ENCODE results near the gene DNAH14. TPM values are rescaled to one million over a fixed set of nuclear protein-coding genes. Genes with fewer than 3 reads are reported as not detected.

DNAH14 gene
- total and polyA plus RNA-seq, 2 donors from 2014 or later, result 6.6 to 25.1 TPM

- Histone ChIP-seq H3K27ac (ENCODE audit: low read depth in 2 of 2, low read length in 2 of 2) (no peak overlapping the region), H3K9ac (ENCODE audit: low read length in 3 of 3) (no peak overlapping the region), H3K4me3 (ENCODE audit: low read length in 3 of 3) (no peak overlapping the region), H3K27me3 (ENCODE audit: control insufficient read depth, insufficient read depth, low read length) (no peaks in the 10 kb centered on the region), H3K9me3 (ENCODE audit: control insufficient read depth in 2 of 3, insufficient read depth in 1 of 3, low read length in 3 of 3) (no peaks in the 10 kb centered on the region), H3K36me3 (ENCODE audit: control insufficient read depth in 2 of 3, insufficient read depth in 3 of 3, low read length in 3 of 3) (no peaks in the 10 kb centered on the region), H3K4me1 (ENCODE audit: control insufficient read depth in 2 of 3, insufficient read depth in 2 of 3, low read depth in 1 of 3, low read length in 3 of 3) (no peaks in the 10 kb centered on the region)
- no peak for DNase-seq
- intact Hi-C loops (cut with DNase I), result no loop called here
- TF ChIP-seq CTCF (IDR thresholded peaks at IDR 0.05; ENCODE audit: borderline replicate concordance, extremely low read depth, insufficient read depth), result no peak
- FAIRE-seq, result no peak
Observed at GRCh38 chr1:225044258-225044657, 114.8 kb downstream of the DNAH14 start.

GRCh38 chr1:225049594-225049993 lies 120.1 kb downstream of the DNAH14 start:
- H3K27ac ChIP-seq (ENCODE audit: low read depth in 2 of 2, low read length in 2 of 2), result no peak overlapping the region
- intact Hi-C loops (cut with DNase I), result no loop called here
- no peak overlapping the region for H3K9ac ChIP-seq (ENCODE audit: low read length in 3 of 3)
- no peak for TF ChIP-seq CTCF (IDR thresholded peaks at IDR 0.05; ENCODE audit: borderline replicate concordance, extremely low read depth, insufficient read depth)
- no peak for FAIRE-seq
- no peak for DNase-seq
- H3K4me3 ChIP-seq (ENCODE audit: low read length in 3 of 3), result no peak overlapping the region
- H3K4me1 ChIP-seq (ENCODE audit: control insufficient read depth in 2 of 3, insufficient read depth in 2 of 3, low read depth in 1 of 3, low read length in 3 of 3), result no peaks in the 10 kb centered on the region
- H3K9me3 ChIP-seq (ENCODE audit: control insufficient read depth in 2 of 3, insufficient read depth in 1 of 3, low read length in 3 of 3), result no peaks in the 10 kb centered on the region
- no peaks in the 10 kb centered on the region for H3K27me3 ChIP-seq (ENCODE audit: control insufficient read depth, insufficient read depth, low read length)
- H3K36me3 ChIP-seq (ENCODE audit: control insufficient read depth in 2 of 3, insufficient read depth in 3 of 3, low read length in 3 of 3), result no peaks in the 10 kb centered on the region

DNA sequence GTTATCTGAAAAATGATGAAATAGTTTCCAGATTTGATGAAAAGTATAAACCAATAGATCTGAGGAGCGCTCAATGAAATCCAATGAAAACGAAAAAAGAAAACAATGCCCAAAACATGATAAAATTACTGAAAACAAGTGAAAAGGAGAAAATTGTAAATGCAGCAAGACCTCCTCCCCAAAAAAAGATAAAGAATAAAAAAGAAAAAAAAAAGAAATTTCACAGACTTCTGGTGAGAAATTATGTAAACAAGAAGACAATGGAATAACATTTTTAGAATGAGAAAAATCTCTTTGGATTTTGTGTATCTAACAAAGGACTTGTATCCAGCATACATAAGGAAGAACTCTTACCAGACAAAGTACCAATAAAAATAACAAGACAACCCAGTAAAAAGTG lies 134.2 kb downstream of the DNAH14 start:
- no peak overlapping the region for H3K4me3 ChIP-seq (ENCODE audit: low read length in 3 of 3)
- H3K27ac ChIP-seq (ENCODE audit: low read depth in 2 of 2, low read length in 2 of 2), result no peak overlapping the region
- H3K9me3 ChIP-seq (ENCODE audit: control insufficient read depth in 2 of 3, insufficient read depth in 1 of 3, low read length in 3 of 3), result peaks cover 0 to 7% (median 0%) of the 10 kb centered on the region in 3 donors
- no peak overlapping the region for H3K9ac ChIP-seq (ENCODE audit: low read length in 3 of 3)
- no peak for DNase-seq
- FAIRE-seq, result no peak
- no peaks in the 10 kb centered on the region for H3K27me3 ChIP-seq (ENCODE audit: control insufficient read depth, insufficient read depth, low read length)
- no peaks in the 10 kb centered on the region for H3K36me3 ChIP-seq (ENCODE audit: control insufficient read depth in 2 of 3, insufficient read depth in 3 of 3, low read length in 3 of 3)
- no peaks in the 10 kb centered on the region for H3K4me1 ChIP-seq (ENCODE audit: control insufficient read depth in 2 of 3, insufficient read depth in 2 of 3, low read depth in 1 of 3, low read length in 3 of 3)
- TF ChIP-seq CTCF (IDR thresholded peaks at IDR 0.05; ENCODE audit: borderline replicate concordance, extremely low read depth, insufficient read depth), result no peak
- intact Hi-C loops (cut with DNase I), result no loop called here

DNA sequence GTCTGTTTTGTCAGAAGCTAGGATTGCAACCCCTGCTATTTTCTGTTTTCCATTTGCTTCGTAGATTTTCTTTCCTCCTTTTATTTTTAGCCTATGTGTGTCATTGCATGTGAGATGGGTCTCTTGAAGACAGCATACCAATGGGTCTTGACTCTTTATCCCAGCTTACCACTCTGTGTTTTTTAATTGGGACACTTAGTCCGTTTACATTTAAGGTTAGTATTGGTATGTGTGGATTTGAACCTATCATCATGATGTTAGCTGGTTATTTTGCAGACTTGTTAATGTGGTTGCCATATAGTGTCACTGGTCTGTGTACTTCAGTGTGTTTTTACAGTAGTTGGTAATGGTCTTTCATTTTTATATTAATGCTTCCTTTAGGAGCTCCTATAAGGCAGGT lies 141.5 kb downstream of the DNAH14 start:
- H3K9ac ChIP-seq (ENCODE audit: low read length in 3 of 3), result no peak overlapping the region
- no peak for TF ChIP-seq CTCF (IDR thresholded peaks at IDR 0.05; ENCODE audit: borderline replicate concordance, extremely low read depth, insufficient read depth)
- no peak overlapping the region for H3K4me3 ChIP-seq (ENCODE audit: low read length in 3 of 3)
- DNase-seq, result no peak
- H3K27ac ChIP-seq (ENCODE audit: low read depth in 2 of 2, low read length in 2 of 2), result no peak overlapping the region
- no peaks in the 10 kb centered on the region for H3K36me3 ChIP-seq (ENCODE audit: control insufficient read depth in 2 of 3, insufficient read depth in 3 of 3, low read length in 3 of 3)
- peaks cover 0 to 11% (median 4%) of the 10 kb centered on the region in 3 donors for H3K9me3 ChIP-seq (ENCODE audit: control insufficient read depth in 2 of 3, insufficient read depth in 1 of 3, low read length in 3 of 3)
- intact Hi-C loops (cut with DNase I), result no loop called here
- no peaks in the 10 kb centered on the region for H3K27me3 ChIP-seq (ENCODE audit: control insufficient read depth, insufficient read depth, low read length)
- no peaks in the 10 kb centered on the region for H3K4me1 ChIP-seq (ENCODE audit: control insufficient read depth in 2 of 3, insufficient read depth in 2 of 3, low read depth in 1 of 3, low read length in 3 of 3)
- no peak for FAIRE-seq
